HG03103 (cell line): Measurements from ENCODE around the gene ANKRD13B.

ENCODE experiments used
- ATAC-seq: cut with Tn5 transposase; IDR thresholded peaks from one replicate; pipeline ENCODE4 v1.9.1; 2021; ENCODE audit warnings: low read depth; ENCODE audit not compliant: unreplicated experiment

ANKRD13B gene

GRCh38 chr17:29614349-29615047 lies 21.6 kb downstream of the ANKRD13B start:
- ATAC-seq = no peak

- ATAC-seq = no peak
These were observed 22.1 kb downstream of the ANKRD13B start for GRCh38 chr17:29615048-29615385.

DNA sequence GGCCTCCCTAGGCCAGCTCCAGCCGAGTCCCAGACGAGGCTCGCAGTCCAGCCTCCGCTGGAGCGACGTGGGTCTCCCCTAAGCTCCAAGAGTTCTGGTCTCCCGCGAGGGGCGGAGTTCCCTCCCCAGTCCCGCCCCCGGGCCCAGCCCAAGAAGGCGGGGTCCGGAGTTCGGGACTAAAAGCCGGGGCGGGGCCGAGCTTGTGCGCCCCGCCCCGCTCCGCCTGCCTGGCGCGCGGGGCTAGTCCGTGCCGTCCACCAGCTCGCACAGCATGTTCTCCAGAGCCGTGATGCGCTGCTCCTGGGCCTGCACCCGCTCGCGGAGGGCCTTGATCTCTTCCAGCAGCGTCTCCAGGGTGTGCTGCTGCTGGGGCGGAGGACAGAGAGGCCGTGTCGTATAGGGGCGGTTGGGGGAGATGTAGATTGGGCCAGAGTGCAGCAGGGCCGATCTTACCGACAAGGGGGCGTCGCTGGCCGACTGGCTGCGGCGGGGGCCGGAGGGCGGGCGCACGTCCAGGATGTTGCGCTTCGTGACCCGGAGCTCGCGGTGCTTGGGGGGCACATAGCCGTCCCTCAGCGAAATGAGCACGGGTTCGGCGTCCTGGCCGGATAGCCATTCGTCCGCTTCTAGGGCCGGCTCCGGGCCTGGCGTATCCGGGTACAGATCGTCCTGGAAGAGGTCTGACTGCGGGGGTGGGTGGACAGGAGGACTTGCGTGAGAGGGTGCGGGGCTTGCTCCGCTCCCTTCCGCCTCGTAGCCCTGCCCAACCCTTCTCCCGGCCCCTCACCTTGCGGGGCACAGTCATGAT lies 22.8 kb downstream of the ANKRD13B start:
- ATAC-seq = no peak

DNA sequence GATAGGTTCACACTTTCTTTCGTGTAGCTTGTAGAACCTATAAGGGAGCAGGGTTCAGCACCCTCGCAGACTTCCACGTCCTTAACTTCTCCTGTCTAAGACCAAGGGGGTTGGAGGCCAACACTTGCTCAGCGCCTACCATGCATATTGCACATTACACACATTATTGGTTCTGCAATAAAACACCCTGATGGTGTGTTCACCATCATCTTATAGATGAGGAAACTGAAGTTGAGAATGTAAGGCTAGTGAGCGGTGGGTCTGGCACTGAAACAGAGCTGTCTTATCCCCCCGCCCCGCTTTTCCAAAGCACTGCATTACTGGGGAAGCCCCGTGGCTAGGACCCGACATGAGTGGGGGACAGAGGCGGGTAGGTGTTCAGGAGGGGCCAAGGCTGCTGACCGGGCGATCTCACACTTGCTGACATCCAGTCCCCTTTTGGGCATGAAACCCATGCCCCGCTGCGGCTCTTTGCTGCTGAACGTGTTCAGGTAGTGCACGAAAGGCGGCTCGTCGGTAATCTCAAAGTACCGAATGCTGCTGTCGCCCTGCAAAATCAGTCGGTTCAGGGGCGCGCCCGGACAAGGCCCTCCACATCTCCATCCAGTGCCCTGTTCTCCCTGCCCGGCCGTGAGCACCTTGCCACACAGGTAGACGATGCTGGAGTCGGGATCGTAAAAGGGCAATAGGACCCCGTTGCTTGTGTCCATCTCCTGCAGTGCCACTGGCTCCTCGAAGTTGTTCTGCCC lies 23.5 kb downstream of the ANKRD13B start:
- ATAC-seq = no peak

GRCh38 chr17:29617125-29617480 lies 24.2 kb downstream of the ANKRD13B start:
- peak; percentile 45 for ATAC-seq

GRCh38 chr17:29617481-29618271 lies 24.7 kb downstream of the ANKRD13B start:
- no peak for ATAC-seq

DNA sequence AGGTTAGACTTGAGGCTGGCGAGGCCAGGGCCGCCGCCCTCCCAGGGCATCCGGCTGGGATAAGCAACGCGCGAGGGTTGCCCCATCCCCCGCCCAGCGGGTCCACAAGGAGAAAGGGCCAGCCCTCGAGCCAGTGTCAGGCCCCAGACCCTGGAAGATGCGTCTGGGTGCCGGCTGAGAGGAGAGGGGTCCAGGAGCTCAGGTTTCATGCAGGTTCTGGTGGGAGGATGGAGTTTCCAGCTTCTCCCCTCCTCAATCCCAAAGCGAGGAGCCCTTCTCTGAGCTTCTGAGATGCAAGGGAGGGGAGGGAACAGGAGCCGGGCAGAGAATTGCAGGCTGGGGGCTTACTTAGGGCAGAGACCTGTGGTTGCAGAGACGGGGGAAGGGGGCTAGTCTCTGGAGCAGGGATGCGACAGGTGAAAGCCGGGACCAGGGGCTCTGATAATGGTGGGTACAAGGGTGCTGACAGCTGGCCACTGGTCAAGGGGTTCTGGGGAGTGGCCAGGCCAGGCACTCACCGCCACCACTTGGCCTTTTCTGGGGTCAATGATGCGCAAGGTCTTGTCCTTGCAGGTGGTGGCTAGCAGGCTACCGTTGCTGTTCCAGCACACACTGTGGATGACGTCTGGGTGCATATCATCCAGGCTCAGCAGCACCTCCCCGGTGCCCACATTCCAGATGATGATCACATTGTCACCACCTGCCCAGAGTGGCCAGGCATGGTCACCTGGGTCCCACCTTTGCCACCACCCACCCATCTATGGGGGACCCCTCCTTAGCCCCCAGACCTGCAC lies 25.5 kb downstream of the ANKRD13B start:
- ATAC-seq = no peak

GRCh38 chr17:29619251-29619650 lies 26.3 kb downstream of the ANKRD13B start:
- ATAC-seq = no peak

- ATAC-seq = no peak
These were observed 27.3 kb downstream of the ANKRD13B start for GRCh38 chr17:29620271-29620670.

GRCh38 chr17:29620779-29621500 lies 28.0 kb downstream of the ANKRD13B start:
- ATAC-seq = no peak

DNA sequence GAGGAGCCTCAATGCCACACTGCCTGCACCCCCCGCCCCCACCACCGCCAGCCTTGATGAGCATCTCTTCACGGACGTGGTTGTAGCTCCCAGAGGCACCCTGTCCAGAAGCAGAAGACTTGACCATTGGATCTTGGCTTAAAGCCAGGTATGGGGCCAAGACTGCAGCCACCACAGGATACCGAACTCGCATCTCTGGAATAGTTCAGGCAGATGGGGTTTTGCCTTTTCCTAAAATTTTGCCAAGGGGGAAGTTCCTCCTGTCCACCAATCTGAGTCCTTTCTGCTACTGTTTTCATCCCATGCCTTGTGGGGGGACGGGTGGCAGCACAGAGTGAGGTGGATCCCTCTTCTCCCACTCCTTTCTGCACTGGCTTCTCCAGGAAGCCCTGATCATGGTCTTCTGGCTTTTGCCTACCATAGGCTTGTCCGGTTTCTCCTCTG lies 28.8 kb downstream of the ANKRD13B start:
- ATAC-seq = no peak

- ATAC-seq = no peak
These were observed 29.7 kb downstream of the ANKRD13B start, which contains the start of gene CORO6 for GRCh38 chr17:29622337-29623282. Gene CORO6 (minus strand): TSS chr17:29622912. CDS start chr17:29621421, 1,491 bp downstream.

DNA sequence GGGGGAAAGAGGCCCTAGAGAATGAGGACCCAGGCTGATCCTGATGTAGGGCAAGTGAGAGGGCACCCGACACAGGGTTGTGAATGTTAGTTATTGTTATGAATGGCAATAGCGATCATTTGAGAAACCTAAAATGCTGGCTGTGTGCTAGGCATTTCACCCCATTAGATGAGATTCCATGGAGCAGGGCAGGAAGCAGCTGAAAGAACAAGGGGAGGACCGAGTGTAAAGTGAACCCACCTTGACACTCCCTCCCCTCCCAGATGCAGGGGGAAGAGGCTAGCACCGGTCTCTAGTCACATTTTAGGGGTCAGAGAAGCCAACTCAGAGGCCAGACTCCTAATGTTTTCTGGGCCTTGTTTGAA lies 30.3 kb downstream of the ANKRD13B start:
- ATAC-seq = no peak

DNA sequence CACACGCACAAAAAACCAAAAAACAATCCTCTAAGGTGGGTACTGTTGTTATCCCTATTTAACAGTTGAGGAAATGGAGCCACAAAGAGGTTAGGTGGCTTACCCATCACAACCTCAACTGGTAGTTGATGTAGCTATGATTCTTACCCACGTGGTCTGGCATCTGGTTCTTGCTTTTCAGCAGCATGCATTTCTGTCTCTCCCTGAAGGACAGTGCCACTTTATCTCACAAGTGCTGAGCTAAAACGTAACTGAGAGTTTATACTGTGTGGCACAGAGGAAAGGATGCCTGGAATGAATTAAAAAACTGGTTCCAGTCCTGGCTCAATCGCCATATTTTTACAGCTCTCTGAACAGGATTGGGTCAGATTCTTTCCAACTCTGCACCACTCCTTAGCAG lies 31.7 kb downstream of the ANKRD13B start:
- ATAC-seq = no peak

DNA sequence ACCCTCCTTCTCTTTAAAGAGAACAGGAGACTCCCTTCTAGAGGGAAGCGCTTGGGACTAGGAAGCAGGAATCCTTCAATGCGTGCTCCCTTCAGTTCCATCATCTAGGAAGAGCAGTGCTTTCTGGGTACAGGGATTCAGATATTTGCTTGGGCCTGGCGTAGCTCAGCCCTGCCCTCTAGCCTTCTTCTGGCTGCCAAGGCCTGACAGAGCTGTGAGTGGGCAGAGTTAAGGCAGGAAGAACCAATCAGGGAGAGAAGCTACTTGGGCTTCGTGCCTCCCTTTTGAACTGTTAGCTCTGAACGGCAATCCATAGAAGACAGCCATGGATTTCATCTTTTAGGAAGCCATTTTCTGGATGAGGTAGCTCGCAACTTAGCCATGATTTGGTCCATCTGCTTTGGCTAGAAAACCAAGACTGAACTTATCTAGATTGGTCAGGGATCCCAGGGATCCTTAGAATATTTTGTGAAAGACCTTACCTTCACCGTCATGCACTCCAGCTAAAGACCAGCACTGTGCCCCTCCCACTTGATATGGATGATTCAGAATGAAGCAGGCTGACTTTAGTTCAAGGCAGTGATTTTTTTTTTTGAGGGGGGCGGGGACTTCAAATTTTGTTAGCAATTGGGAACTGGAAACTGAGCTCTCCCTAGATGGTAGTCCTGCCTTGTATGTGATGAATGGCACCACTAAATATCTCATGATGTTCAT lies 32.3 kb downstream of the ANKRD13B start:
- ATAC-seq = no peak

DNA sequence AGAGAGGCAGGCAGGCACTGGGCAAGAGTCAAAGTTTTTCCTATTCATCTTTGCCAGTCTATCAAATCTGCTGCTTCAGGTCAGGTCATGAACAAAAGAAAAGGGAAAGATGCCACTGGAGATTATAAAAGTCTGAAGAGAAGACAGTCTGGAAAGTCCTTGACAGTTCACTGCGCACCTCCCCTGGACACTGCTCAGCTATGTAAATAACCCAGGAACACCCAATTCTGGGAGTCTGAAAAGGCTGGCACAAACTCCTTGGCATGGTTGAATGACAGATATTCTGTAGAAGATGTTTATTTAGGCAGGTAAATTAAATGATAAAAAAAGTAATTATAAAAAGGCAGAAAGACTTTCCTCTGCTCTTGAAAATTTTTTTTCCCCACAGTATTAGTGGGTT lies 35.0 kb downstream of the ANKRD13B start:
- no peak for ATAC-seq

GRCh38 chr17:29628644-29629043 lies 35.7 kb downstream of the ANKRD13B start:
- ATAC-seq = no peak
